GM19463 (cell line): ENCODE data around the gene CLEC6A.
"Not testable (repeated sequence)": the region's sequence is repeated elsewhere in the genome, so short reads cannot be mapped to it uniquely, and the experiment has no call there.

Source experiments
- ATAC-seq: cut with Tn5 transposase; IDR thresholded peaks from one replicate; pipeline ENCODE4 v1.9.1; 2021; ENCODE audit warnings: mild to moderate bottlenecking, moderate library complexity; ENCODE audit not compliant: unreplicated experiment

Gene CLEC6A

DNA sequence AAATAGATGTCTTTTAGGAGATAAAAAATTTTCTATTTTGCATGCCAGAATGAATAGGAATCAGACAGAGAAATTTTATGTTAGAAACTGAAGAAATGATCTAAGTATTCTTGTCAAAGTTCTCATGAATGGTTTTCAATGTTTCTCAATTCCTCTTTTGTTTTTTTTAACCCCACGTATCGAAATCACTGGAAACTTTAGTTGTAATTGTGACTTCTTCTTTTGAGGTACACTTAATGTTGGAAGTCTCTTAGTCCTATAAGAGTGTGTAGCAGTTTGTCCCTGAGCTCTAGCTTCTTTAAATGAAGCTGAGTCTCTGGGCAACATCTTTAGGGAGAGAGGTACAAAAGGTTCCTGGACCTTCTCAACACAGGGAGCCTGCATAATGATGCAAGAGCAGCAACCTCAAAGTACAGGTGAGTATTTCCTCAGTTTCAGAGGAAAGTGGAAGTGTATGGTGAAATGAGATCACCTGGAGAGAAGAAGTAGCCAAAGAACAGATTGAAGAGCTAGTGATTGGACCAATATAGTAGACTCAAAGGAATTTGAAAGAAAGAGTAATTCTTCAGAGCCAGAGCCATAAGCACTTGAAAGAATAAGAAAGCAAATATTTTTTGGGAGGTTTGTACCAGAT is at the start of gene CLEC6A:
Gene CLEC6A (plus strand): TSS at position 236 of the 634 bp plus-strand sequence. CDS start 150 bp downstream, at position 386.
- ATAC-seq: no peak

DNA sequence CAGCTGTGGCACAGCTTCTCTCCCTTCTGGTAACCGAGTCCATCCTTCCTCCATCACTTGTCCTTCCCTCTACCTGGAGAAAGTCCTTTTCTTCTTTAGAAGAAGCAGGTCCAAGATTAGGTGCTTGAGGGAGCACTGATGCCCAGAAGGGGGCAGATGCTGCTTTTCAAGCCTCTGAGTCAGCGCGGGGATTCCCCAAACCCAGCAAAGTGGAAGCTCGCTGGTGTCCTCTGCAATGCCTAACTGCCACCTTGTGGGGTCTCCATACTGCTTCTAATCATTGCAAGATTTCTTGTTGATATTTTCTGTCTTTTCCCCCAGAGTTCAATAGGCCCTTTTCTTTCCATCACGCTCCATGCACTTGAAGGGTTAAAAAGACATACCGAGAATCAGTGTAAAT is 36.2 kb upstream of the CLEC6A start:
- ATAC-seq: not testable (repeated sequence)

GRCh38 chr12:8420506-8420905 is 35.3 kb upstream of the CLEC6A start:
- ATAC-seq: no peak

GRCh38 chr12:8444536-8445278 is 11.1 kb upstream of the CLEC6A start:
- ATAC-seq: not testable (repeated sequence)

- ATAC-seq: no peak
Measured at GRCh38 chr12:8445731-8446130, 10.0 kb upstream of the CLEC6A start.

DNA sequence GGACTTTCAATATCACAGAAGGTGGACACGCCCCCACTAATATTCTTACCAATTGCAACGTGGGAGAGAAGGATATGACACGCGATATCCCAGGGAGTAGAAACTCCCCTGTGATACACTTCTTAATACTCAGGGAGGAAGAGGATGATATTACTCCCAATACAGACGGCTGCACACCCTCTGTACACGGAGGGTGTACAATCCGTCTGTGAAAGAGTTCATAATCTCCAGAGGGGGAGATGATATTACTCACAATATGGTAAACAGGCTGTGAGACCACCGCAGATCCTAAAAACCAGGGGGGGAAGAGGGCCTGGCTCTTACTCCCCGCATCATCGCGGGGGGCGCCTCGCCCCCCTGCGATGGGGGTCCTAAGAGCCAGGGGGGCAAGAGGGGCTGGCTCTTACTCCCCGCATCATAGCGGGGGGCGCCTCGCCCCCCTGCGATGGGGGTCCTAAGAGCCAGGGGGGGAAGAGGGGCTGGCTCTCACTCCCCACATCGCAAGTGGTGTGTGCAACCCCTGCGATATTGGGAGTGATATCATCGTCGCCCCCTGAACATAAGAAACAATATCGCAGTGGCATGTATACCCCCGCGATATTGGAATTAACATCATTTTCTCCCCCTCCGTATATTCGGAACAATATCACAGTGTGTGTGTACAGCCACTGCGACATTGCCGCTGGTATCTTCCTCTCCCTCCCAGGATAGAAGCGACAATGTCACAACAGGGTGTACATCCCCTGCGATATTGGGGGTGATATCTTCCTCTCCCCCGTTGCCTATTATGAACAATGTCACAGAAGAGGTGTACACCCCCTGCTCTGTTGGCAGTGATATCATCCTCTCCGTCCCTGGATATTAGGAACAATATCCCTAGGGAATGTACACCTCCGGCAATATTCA is 8.9 kb upstream of the CLEC6A start:
- ATAC-seq: no peak

GRCh38 chr12:8449355-8449859 is 6.4 kb upstream of the CLEC6A start:
- no peak for ATAC-seq

DNA sequence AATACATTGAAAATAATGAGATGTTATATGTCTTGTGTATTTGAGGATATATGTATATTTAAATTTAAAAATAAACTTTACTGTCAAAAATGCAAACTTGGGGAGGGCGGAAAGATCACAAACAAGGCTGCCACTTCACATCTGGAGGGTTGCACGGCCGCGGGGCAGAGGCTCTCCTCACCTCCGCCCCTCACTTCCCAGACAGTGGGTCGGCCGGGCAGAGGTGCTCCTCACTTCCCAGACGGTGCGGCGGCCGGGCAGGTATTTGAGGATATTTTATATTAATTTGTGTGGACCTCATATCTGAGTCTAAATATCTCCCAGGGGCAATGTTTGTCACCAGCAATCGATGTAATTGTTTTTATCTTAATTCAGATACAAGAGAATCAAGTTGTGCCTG is 3.7 kb upstream of the CLEC6A start:
- ATAC-seq: no peak

GRCh38 chr12:8453021-8453513 is 2.7 kb upstream of the CLEC6A start:
- no peak for ATAC-seq

- ATAC-seq: no peak
Measured at GRCh38 chr12:8453796-8454195, 2.0 kb upstream of the CLEC6A start.

DNA sequence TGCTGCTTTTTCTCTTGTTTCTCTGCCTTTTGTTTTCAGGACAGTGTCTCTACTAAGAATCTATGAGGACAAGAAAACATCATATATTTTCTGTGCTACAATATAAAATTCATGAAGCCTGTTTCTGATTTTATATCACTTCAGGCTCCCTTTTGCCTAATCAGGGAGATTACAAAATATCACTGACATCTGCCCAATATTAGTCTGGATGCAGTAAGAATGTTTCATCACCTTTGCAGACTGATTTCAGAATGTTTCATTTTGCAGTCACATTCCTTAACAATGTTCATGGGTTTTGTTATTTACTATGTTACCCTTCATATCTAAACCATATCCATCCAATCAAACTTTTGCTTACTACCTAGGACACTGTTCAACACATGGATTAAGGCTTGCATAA is 491 bp upstream of the CLEC6A start:
- no peak for ATAC-seq

DNA sequence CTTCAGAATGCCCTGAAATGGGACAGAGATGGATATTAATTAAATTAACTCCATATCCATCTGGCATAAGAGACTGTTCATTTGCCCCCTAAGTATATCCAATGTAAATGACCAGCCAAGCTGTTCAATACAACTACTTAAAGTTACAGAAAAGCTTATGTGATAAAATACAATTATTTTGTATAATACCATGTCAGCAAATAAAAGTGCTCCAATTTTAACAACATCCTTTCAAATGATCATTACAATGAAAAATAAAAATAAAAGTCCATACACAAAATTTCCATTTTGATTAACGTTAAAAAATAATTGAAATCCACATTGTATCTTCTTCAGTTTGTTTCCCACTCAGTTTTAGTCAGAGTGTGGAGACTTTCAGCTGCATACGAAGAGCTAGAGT is 5.7 kb downstream of the CLEC6A start:
- ATAC-seq: no peak

GRCh38 chr12:8465301-8465996 is 9.7 kb downstream of the CLEC6A start:
- no peak for ATAC-seq

DNA sequence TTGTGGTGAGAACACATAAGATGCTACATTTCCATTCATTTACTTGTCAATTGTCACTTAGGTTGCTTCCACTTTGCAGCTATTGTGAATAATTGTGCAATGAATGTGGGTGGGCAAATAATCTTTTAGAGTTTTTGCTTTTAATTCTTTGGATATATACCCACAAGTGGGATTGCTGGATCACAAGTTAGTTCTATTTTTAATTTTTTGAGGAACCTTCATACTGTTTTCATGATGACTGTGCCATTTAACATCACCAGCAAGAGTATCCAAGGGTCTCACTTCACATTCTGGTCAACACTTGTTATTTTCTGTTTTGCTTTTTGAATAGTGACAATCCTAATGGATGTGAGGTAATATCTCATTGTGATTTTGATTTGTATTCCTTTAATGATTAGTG is 10.5 kb downstream of the CLEC6A start:
- no peak for ATAC-seq

DNA sequence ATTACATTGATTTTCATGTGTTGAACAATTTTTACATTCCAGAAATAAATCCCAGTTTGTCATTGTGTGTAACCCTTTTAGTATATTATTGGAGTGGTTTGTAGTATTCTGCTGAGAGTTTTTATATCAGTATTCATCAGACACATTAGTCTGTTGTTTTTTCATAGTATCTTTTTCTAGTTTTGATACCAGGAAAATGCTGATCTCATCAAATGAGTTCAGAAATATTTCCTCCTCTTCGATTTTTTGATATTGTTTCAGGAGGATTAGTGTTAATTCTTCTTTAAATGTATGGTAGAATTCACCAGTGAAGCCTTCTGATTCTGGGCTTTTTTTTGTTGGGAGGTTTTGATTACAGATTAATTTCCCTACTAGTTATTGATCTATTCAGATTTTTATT is 15.3 kb downstream of the CLEC6A start:
- ATAC-seq: no peak

DNA sequence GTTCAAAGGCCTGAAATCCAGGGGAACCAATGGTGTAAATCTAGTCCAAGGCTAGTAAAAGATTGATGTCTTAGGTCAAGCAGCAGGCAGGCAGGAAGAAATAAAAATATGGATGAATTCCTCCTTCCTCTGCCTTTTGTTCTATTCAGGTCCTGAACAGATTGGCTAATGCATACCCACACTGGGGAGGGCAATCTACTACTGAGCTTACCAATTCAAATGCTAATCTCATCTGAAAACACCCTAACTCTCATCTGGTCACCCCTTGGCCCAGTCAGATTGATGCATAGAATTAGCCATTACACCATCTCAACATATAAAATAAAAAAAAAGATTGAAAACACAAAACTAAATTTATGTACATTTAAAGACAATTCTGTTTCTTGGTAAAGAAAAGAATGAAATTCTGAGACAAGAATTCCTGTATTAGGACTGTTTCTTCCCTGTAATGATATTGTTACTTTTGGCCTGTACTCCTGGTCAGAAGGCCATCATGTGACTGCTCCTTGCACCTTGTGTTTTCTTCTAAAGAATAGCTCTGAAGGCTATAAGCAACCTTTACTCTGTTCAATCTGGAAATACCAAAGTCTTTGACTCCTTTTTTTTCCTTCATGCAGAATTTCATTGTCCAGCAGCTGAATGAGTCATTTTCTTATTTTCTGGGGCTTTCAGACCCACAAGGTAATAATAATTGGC is 19.9 kb downstream of the CLEC6A start:
- no peak for ATAC-seq

GRCh38 chr12:8482571-8483061 is 26.9 kb downstream of the CLEC6A start:
- ATAC-seq: no peak

- no peak for ATAC-seq
Measured at GRCh38 chr12:8483079-8483478, 27.3 kb downstream of the CLEC6A start.

- ATAC-seq: no peak
Measured at GRCh38 chr12:8491646-8492530, 36.1 kb downstream of the CLEC6A start.
